K562 (cell line): ENCODE data around the gene VPREB3. TPM values are rescaled to one million over a fixed set of nuclear protein-coding genes. Genes with fewer than 3 reads are reported as not detected.

Source experiments
- BACH1 ChIP-seq: fragments of 200-800 bp; sonication (Bioruptor generic); IDR thresholded peaks from 2 replicates; pipeline ENCODE4 v1.6.1; 2016; ENCODE audit warnings: missing genetic modification characterization, missing compliant biosample characterization
- BCLAF1 ChIP-seq, 2 experiments: fragments of 450-650 bp in 1 of 2; IDR thresholded peaks; 2 replicates each; pipeline ENCODE4 v1.6.1; 2011 to 2017; ENCODE audit warnings: low read depth in 2 of 2, antibody characterized with exemption in 1 of 2, borderline replicate concordance in 1 of 2, low read length in 1 of 2, mild to moderate bottlenecking in 1 of 2, mixed read lengths in 1 of 2; ENCODE audit not compliant: control insufficient read depth in 1 of 2
- CTBP1 ChIP-seq: fragments of 450-650 bp; IDR thresholded peaks from 2 replicates; pipeline ENCODE4 v1.6.1; 2016; ENCODE audit warnings: borderline replicate concordance
- E2F3 ChIP-seq: fragments of 250-450 bp; sonication (Bioruptor Pico); IDR thresholded peaks from 2 replicates; pipeline ENCODE4 v1.4.0; 2020; ENCODE audit warnings: mild to moderate bottlenecking
- FOXJ2 ChIP-seq: fragments of 200-800 bp; sonication (Bioruptor generic); IDR thresholded peaks from 2 replicates; pipeline ENCODE4 v1.6.1; 2016; ENCODE audit warnings: missing genetic modification characterization, missing compliant biosample characterization
- FOXK1 ChIP-seq: sonication (generic); formaldehyde crosslinking; IDR thresholded peaks from 2 replicates; pipeline ENCODE4 v1.8.0; 2022; ENCODE audit warnings: missing genetic modification reagents, mild to moderate bottlenecking, borderline replicate concordance
- GABPB1 ChIP-seq: sonication (generic); formaldehyde crosslinking; IDR thresholded peaks from 2 replicates; pipeline ENCODE4 v1.8.0; 2022; ENCODE audit warnings: mild to moderate bottlenecking, missing genetic modification reagents
- KLF6 ChIP-seq: fragments of 250-450 bp; sonication (Bioruptor Pico); IDR thresholded peaks from 2 replicates; pipeline ENCODE4 v1.4.0; 2020; ENCODE audit warnings: mild to moderate bottlenecking, moderate library complexity, borderline replicate concordance
- MXI1 ChIP-seq: IDR thresholded peaks from 2 replicates; pipeline ENCODE4 v1.6.1; 2011; ENCODE audit warnings: low read depth, mild to moderate bottlenecking, improper control_type of control experiment, low read length
- NFIC ChIP-seq: fragments of 450-650 bp; IDR thresholded peaks from 2 replicates; pipeline ENCODE4 v1.6.1; 2017; ENCODE audit warnings: mild to moderate bottlenecking, inconsistent platforms
- PHB ChIP-seq: fragments of 250-450 bp; sonication (Bioruptor Pico); IDR thresholded peaks from 2 replicates; pipeline ENCODE4 v1.5.0; 2021
- PYGO2 ChIP-seq: fragments of 450-650 bp; IDR thresholded peaks from 2 replicates; pipeline ENCODE4 v1.6.1; 2016; ENCODE audit warnings: mild to moderate bottlenecking, missing genetic modification characterization, moderate library complexity, missing compliant biosample characterization
- RFX5 ChIP-seq: IDR thresholded peaks from 2 replicates; pipeline ENCODE4 v1.6.1; 2011; ENCODE audit warnings: low read depth, mild to moderate bottlenecking, improper control_type of control experiment, low read length
- SIN3A ChIP-seq, 2 experiments: fragments of 150-350 bp in 1 of 2; IDR thresholded peaks; 2 replicates each; pipeline ENCODE4 v1.6.1; 2011 to 2016; ENCODE audit warnings: borderline replicate concordance in 2 of 2, low read depth in 2 of 2, low read length in 2 of 2, mild to moderate bottlenecking in 2 of 2, moderate library complexity in 2 of 2; ENCODE audit not compliant: control insufficient read depth in 1 of 2
- SMARCC2 ChIP-seq: fragments of 450-650 bp; IDR thresholded peaks from 2 replicates; pipeline ENCODE4 v1.6.1; 2017; ENCODE audit warnings: antibody characterized with exemption, moderate library complexity, mild to moderate bottlenecking, low read depth
- SPI1 ChIP-seq: IDR thresholded peaks from 2 replicates; pipeline ENCODE4 v1.6.1; 2011; ENCODE audit warnings: low read depth, low read length, control low read depth, borderline replicate concordance
- SUPT5H ChIP-seq: fragments of 450-650 bp; IDR thresholded peaks from 2 replicates; pipeline ENCODE4 v1.6.1; 2016
- TAF1 ChIP-seq: IDR thresholded peaks from 2 replicates; pipeline ENCODE4 v1.6.1; 2011; ENCODE audit warnings: mild to moderate bottlenecking, low read length, moderate library complexity; ENCODE audit not compliant: insufficient read depth, control insufficient read depth, severe bottlenecking; ENCODE audit errors: extremely low read depth
- TCF3 ChIP-seq: sonication (generic); formaldehyde crosslinking; IDR thresholded peaks from 2 replicates; pipeline ENCODE4 v1.4.0; 2020; ENCODE audit warnings: mild to moderate bottlenecking, missing genetic modification reagents
- TSHZ1 ChIP-seq: fragments of 250-450 bp; sonication (Bioruptor Pico); IDR thresholded peaks from 2 replicates; pipeline ENCODE4 v1.4.0; 2020; ENCODE audit warnings: mild to moderate bottlenecking, moderate library complexity
- ZNF133 ChIP-seq: fragments of 250-450 bp; sonication (Bioruptor Pico); IDR thresholded peaks from 2 replicates; pipeline ENCODE4 v1.4.0; 2020; ENCODE audit warnings: mild to moderate bottlenecking
- ZNF444 ChIP-seq: fragments of 250-450 bp; sonication (Bioruptor Pico); IDR thresholded peaks from 2 replicates; pipeline ENCODE4 v1.4.0; 2020; ENCODE audit warnings: mild to moderate bottlenecking, moderate library complexity
- polyA plus RNA-seq, 8 experiments: library from polyadenylated mRNA; depleted of rRNA in 4 of 8; stranded (reverse) in 5 of 8; unstranded in 3 of 8; fragments of >200 nt; fragmentation: Nextera tagmentation in 2 of 8; fragmentation: Illumina TruSeq in 1 of 8; extraction: Ambion mirVana in 2 of 8; extraction: Trizol in 1 of 8; gene quantifications; 2 replicates each; pipeline versions ENCODE4 v1.2.1 to v1.2.3, GENCODE V29; 2011 to 2014; ENCODE audit warnings: inconsistent platforms in 1 of 8, missing spikeins in 1 of 8
- total RNA-seq, 7 experiments: library from RNA; depleted of rRNA in 6 of 7; stranded (reverse); fragments of >200 nt in 6 of 7; fragmentation: Illumina TruSeq in 2 of 7; extraction: Trizol in 2 of 7; gene quantifications; 2 replicates each; pipeline versions ENCODE4 v1.2.1 to v1.2.3, GENCODE V29; 2011 to 2021; ENCODE audit warnings: low replicate concordance in 1 of 7

VPREB3 gene
- total and polyA plus RNA-seq, 9 of the 15 experiments (the other 6 are each of a cell fraction or from before 2014, with no cell fraction given), result 0.14 to 0.71 (median 0.20) TPM; not detected in 6

- TF ChIP-seq CTBP1 (0 out of 2 replicates have a peak, but pooled peaks have one; percentile 48), SUPT5H (peak; percentile 85), MXI1 (no peak), SMARCC2 (peak; percentile 74), SIN3A (IDR thresholded peaks at IDR 0.05; ENCODE audit: borderline replicate concordance in 2 of 2, control insufficient read depth in 1 of 2, low read depth in 2 of 2, low read length in 2 of 2) (peak in 1 of 2 experiments; percentile 42; a peak in 1 of 4 replicates), SPI1 (no peak), PYGO2 (tag) (no peak), ZNF133 (CRISPR knock-in tag) (no peak), E2F3 (CRISPR knock-in tag) (no peak), BCLAF1 (IDR thresholded peaks at IDR 0.05; ENCODE audit: borderline replicate concordance in 1 of 2, control insufficient read depth in 1 of 2, low read depth in 2 of 2, low read length in 1 of 2) (no peak; a peak in 1 of 4 replicates), RFX5 (no peak), ZNF444 (CRISPR knock-in tag) (no peak), PHB (CRISPR knock-in tag) (no peak), FOXJ2 (tag) (peak; percentile 50; the same call in 1 of the 2 replicates), TAF1 (peak; percentile 70), TCF3 (CRISPR knock-in tag) (no peak), KLF6 (CRISPR knock-in tag) (no peak), GABPB1 (CRISPR knock-in tag) (peak; percentile 63; the same call in 1 of the 2 replicates), FOXK1 (CRISPR knock-in tag) (no peak), NFIC (no peak), TSHZ1 (CRISPR knock-in tag) (no peak), BACH1 (tag) (peak; percentile 41; the same call in 1 of the 2 replicates)
Observed at GRCh38 chr22:23786752-23787599, 32.8 kb upstream of the VPREB3 start, which contains the start of gene SMARCB1 (continued).
